Islet precursor cell (in vitro differentiated cells): Measurements from ENCODE around the gene ABCD3.
"Not testable (repeated sequence)": the region's sequence is repeated elsewhere in the genome, so short reads cannot be mapped to it uniquely, and the experiment has no call there.

Experiments used
- DNase-seq: peaks from one replicate; pipeline ENCODE4 v3.0.0-alpha.2; 2018

ABCD3 gene

GRCh38 chr1:94416901-94417727 lies 1.1 kb upstream of the ABCD3 start:
- no peak for DNase-seq

- DNase-seq: no peak
Measured at GRCh38 chr1:94417728-94417977, 536 bp upstream of the ABCD3 start.

- DNase-seq: peak; percentile 68
Measured at GRCh38 chr1:94418664-94419655, 771 bp downstream of the ABCD3 start.

GRCh38 chr1:94422115-94422820 lies 4.1 kb downstream of the ABCD3 start:
- no peak for DNase-seq

GRCh38 chr1:94425821-94426484 lies 7.8 kb downstream of the ABCD3 start:
- no peak for DNase-seq

GRCh38 chr1:94426485-94426870 lies 8.3 kb downstream of the ABCD3 start:
- not testable (repeated sequence) for DNase-seq

GRCh38 chr1:94428441-94428840 lies 10.3 kb downstream of the ABCD3 start:
- DNase-seq: no peak

- not testable (repeated sequence) for DNase-seq
Measured at GRCh38 chr1:94428927-94429528, 10.8 kb downstream of the ABCD3 start.

- DNase-seq: not testable (repeated sequence)
Measured at GRCh38 chr1:94430066-94430465, 11.9 kb downstream of the ABCD3 start.

GRCh38 chr1:94433866-94434265 lies 15.7 kb downstream of the ABCD3 start:
- DNase-seq: no peak

- no peak for DNase-seq
Measured at GRCh38 chr1:94434365-94435045, 16.3 kb downstream of the ABCD3 start.

GRCh38 chr1:94438692-94439276 lies 20.6 kb downstream of the ABCD3 start:
- DNase-seq: no peak

GRCh38 chr1:94440088-94440487 lies 21.9 kb downstream of the ABCD3 start:
- DNase-seq: no peak

- DNase-seq: not testable (repeated sequence)
Measured at GRCh38 chr1:94443067-94443466, 24.9 kb downstream of the ABCD3 start.

GRCh38 chr1:94444819-94445218 lies 26.6 kb downstream of the ABCD3 start:
- not testable (repeated sequence) for DNase-seq

GRCh38 chr1:94445733-94446132 lies 27.5 kb downstream of the ABCD3 start:
- not testable (repeated sequence) for DNase-seq

GRCh38 chr1:94446177-94446576 lies 28.0 kb downstream of the ABCD3 start:
- not testable (repeated sequence) for DNase-seq

GRCh38 chr1:94448741-94449140 lies 30.6 kb downstream of the ABCD3 start:
- DNase-seq: not testable (repeated sequence)

GRCh38 chr1:94456736-94457135 lies 38.5 kb downstream of the ABCD3 start:
- DNase-seq: no peak

- no peak for DNase-seq
Measured at GRCh38 chr1:94462606-94463005, 44.4 kb downstream of the ABCD3 start.

- DNase-seq: no peak
Measured at GRCh38 chr1:94463056-94463764, 45.0 kb downstream of the ABCD3 start.
